Trophoblast cell (in vitro differentiated cells and primary cell): ENCODE results near the gene ITGB8. TPM values are rescaled to one million over a fixed set of nuclear protein-coding genes. Genes with fewer than 3 reads are reported as not detected.

Source experiments
- DNase-seq, 2 donors: peaks; one replicate each; pipeline ENCODE4 v3.0.0-alpha.2; 2016
- H2AFZ ChIP-seq: 2 replicates; pipeline ENCODE4 v1.6.1; 2013; ENCODE audit warnings: low read length, moderate library complexity, mild to moderate bottlenecking; ENCODE audit not compliant: insufficient read depth, poor library complexity
- H2AK5ac ChIP-seq: 2 replicates; pipeline ENCODE4 v1.6.1; 2013; ENCODE audit warnings: mild to moderate bottlenecking, low read length
- H2BK120ac ChIP-seq: 2 replicates; pipeline ENCODE4 v1.6.1; 2013; ENCODE audit warnings: low read length, mild to moderate bottlenecking, moderate library complexity; ENCODE audit not compliant: insufficient read depth, poor library complexity
- H2BK12ac ChIP-seq: 2 replicates; pipeline ENCODE4 v1.6.1; 2013; ENCODE audit warnings: mild to moderate bottlenecking, low read length, moderate library complexity
- H2BK5ac ChIP-seq: 2 replicates; pipeline ENCODE4 v1.6.1; 2013; ENCODE audit warnings: low read length, low read depth, moderate library complexity, mild to moderate bottlenecking; ENCODE audit not compliant: poor library complexity
- H3K14ac ChIP-seq: 2 replicates; pipeline ENCODE4 v1.6.1; 2013; ENCODE audit warnings: mild to moderate bottlenecking, low read length
- H3K18ac ChIP-seq: 2 replicates; pipeline ENCODE4 v1.6.1; 2013; ENCODE audit warnings: mild to moderate bottlenecking, low read length
- H3K23ac ChIP-seq: 2 replicates; pipeline ENCODE4 v1.6.1; 2013; ENCODE audit warnings: low read length
- H3K27ac ChIP-seq: 2 replicates; pipeline ENCODE4 v1.5.1; 2013; ENCODE audit warnings: low read depth, mild to moderate bottlenecking, inconsistent platforms, low read length, moderate library complexity
- H3K27me3 ChIP-seq: 2 replicates; pipeline ENCODE4 v1.6.1; 2013; ENCODE audit warnings: inconsistent platforms, mild to moderate bottlenecking, low read length, moderate library complexity; ENCODE audit not compliant: insufficient read depth
- H3K36me3 ChIP-seq, 2 experiments: 1 replicate in 1 of 2; 2 replicates in 1 of 2; pipeline ENCODE4 v1.6.1; 2013; ENCODE audit warnings: low read length in 2 of 2, mild to moderate bottlenecking in 2 of 2, moderate library complexity in 1 of 2; ENCODE audit not compliant: insufficient read depth in 2 of 2, control insufficient read depth in 1 of 2
- H3K4ac ChIP-seq: 2 replicates; pipeline ENCODE4 v1.6.1; 2013; ENCODE audit warnings: low read depth, mild to moderate bottlenecking, low read length, moderate library complexity
- H3K4me1 ChIP-seq, 2 experiments: 1 replicate in 1 of 2; 2 replicates in 1 of 2; pipeline ENCODE4 v1.6.1; 2013; ENCODE audit warnings: low read length in 2 of 2, mild to moderate bottlenecking in 2 of 2, moderate library complexity in 1 of 2; ENCODE audit not compliant: insufficient read depth in 2 of 2, control insufficient read depth in 1 of 2
- H3K4me2 ChIP-seq: 2 replicates; pipeline ENCODE4 v1.6.1; 2013; ENCODE audit warnings: inconsistent platforms, mild to moderate bottlenecking, low read length, moderate library complexity
- H3K4me3 ChIP-seq: 2 replicates; pipeline ENCODE4 v1.5.1; 2013; ENCODE audit warnings: mild to moderate bottlenecking, low read depth, low read length, inconsistent platforms
- H3K79me1 ChIP-seq: one replicate; pipeline ENCODE4 v1.6.1; 2013; ENCODE audit warnings: low read length
- H3K79me2 ChIP-seq: 2 replicates; pipeline ENCODE4 v1.6.1; 2013; ENCODE audit warnings: low read length, mild to moderate bottlenecking; ENCODE audit not compliant: control insufficient read depth, insufficient read depth, poor library complexity
- H3K9ac ChIP-seq: 2 replicates; pipeline ENCODE4 v1.6.1; 2013; ENCODE audit warnings: mild to moderate bottlenecking, low read length
- H3K9me3 ChIP-seq: 2 replicates; pipeline ENCODE4 v1.6.1; 2013; ENCODE audit warnings: low read depth, mild to moderate bottlenecking, control low read depth, inconsistent platforms, low read length; ENCODE audit not compliant: insufficient read depth
- H4K12ac ChIP-seq: 2 replicates; pipeline ENCODE4 v1.6.1; 2013; ENCODE audit warnings: low read depth, mild to moderate bottlenecking, low read length, moderate library complexity
- H4K8ac ChIP-seq: 2 replicates; pipeline ENCODE4 v1.6.1; 2013; ENCODE audit warnings: low read depth, mild to moderate bottlenecking, low read length, moderate library complexity
- H4K91ac ChIP-seq: one replicate; pipeline ENCODE4 v1.6.1; 2013; ENCODE audit warnings: low read depth, mild to moderate bottlenecking, low read length, moderate library complexity
- WGBS: extraction: QIAGEN DNeasy Blood & Tissue Kit; methylation state at CpG from one replicate; pipeline ENCODE4 v1.1.7; 2013; ENCODE audit warnings: missing lambda C conversion rate; ENCODE audit not compliant: insufficient read length, insufficient coverage; ENCODE audit errors: extremely low coverage; 5-methylcytosine and 5-hydroxymethylcytosine counted together
- polyA plus RNA-seq: library from polyadenylated mRNA; stranded (reverse); fragments of 200-250 nt; gene quantifications from 2 replicates; pipeline ENCODE4 v1.2.3, GENCODE V29; 2013

ITGB8 gene
- polyA plus RNA-seq: 0.53 and 0.61 TPM in 2 replicates

GRCh38 chr7:20330239-20330927, at the start of gene ITGB8:
TSS of gene ITGB8 (plus strand) at chr7:20330900. CDS start at chr7:20331807, 907 bp downstream.
- Histone ChIP-seq H2BK12ac (peak within 1 kb of the TSS; percentile 29), H3K4me1 (peaks cover 2 to 10% of the 10 kb centered on the region in 2 experiments), H3K27ac (peak within 1 kb of the TSS; percentile 94), H2BK5ac (peak within 1 kb of the TSS; percentile 63), H3K9ac (peak within 1 kb of the TSS; percentile 88), H4K91ac (peak within 1 kb of the TSS; percentile 89), H4K12ac (peak within 1 kb of the TSS; percentile 84), H3K18ac (peak within 1 kb of the TSS; percentile 78), H3K79me2 (peaks cover 6% of the 10 kb centered on the region), H3K36me3 (no peaks in the 10 kb centered on the region), H2BK120ac (peak within 1 kb of the TSS; percentile 45), H2AFZ (peak within 1 kb of the TSS; percentile 82), H4K8ac (peak within 1 kb of the TSS; percentile 77), H3K9me3 (no peaks in the 10 kb centered on the region), H3K79me1 (peaks cover 18% of the 10 kb centered on the region), H3K23ac (peak within 1 kb of the TSS; percentile 15), H3K4ac (peak within 1 kb of the TSS; percentile 40), H3K27me3 (no peaks in the 10 kb centered on the region), H3K4me3 (peak within 1 kb of the TSS; percentile 81), H2AK5ac (no peak within 1 kb of the TSS), H3K14ac (peak within 1 kb of the TSS; percentile 78), H3K4me2 (peak within 1 kb of the TSS; percentile 82)
- DNase-seq: peak; percentile 93 to 95
- no CpG with 5 or more reads among the region's 50 CpGs for WGBS

- Histone ChIP-seq H3K4me3 (no peak overlapping the region), H3K4me2 (no peak overlapping the region), H2BK5ac (no peak overlapping the region), H3K79me1 (no peaks in the 10 kb centered on the region), H3K23ac (no peak overlapping the region), H3K4ac (no peak overlapping the region), H2BK12ac (no peak overlapping the region), H3K9me3 (no peaks in the 10 kb centered on the region), H3K79me2 (no peaks in the 10 kb centered on the region), H3K9ac (no peak overlapping the region), H2AFZ (no peak overlapping the region), H3K18ac (no peak overlapping the region), H3K27ac (no peak overlapping the region), H3K27me3 (no peaks in the 10 kb centered on the region), H2AK5ac (no peak overlapping the region), H4K91ac (no peak overlapping the region), H4K8ac (no peak overlapping the region), H2BK120ac (no peak overlapping the region), H3K4me1 (no peaks in the 10 kb centered on the region), H3K14ac (no peak overlapping the region), H4K12ac (no peak overlapping the region), H3K36me3 (no peaks in the 10 kb centered on the region)
- WGBS: no CpG with 5 or more reads among the region's 1 CpG
- no peak for DNase-seq
These were observed 47.7 kb upstream of the ITGB8 start for GRCh38 chr7:20282959-20283358.

- H2AFZ ChIP-seq: no peak overlapping the region
- H2BK12ac ChIP-seq: no peak overlapping the region
- no peak overlapping the region for H3K23ac ChIP-seq
- no peak overlapping the region for H3K4ac ChIP-seq
- H4K91ac ChIP-seq: no peak overlapping the region
- H3K9me3 ChIP-seq: no peaks in the 10 kb centered on the region
- H3K18ac ChIP-seq: no peak overlapping the region
- no peaks in the 10 kb centered on the region for H3K79me2 ChIP-seq
- H3K79me1 ChIP-seq: no peaks in the 10 kb centered on the region
- no peak overlapping the region for H3K14ac ChIP-seq
- H2BK120ac ChIP-seq: no peak overlapping the region
- H3K4me2 ChIP-seq: no peak overlapping the region
- no peak overlapping the region for H2AK5ac ChIP-seq
- H2BK5ac ChIP-seq: no peak overlapping the region
- no peak overlapping the region for H4K12ac ChIP-seq
- H4K8ac ChIP-seq: no peak overlapping the region
- WGBS: no CpG with 5 or more reads among the region's 2 CpGs
- H3K4me1 ChIP-seq: no peaks in the 10 kb centered on the region
- H3K36me3 ChIP-seq: no peaks in the 10 kb centered on the region
- no peak overlapping the region for H3K4me3 ChIP-seq
- no peaks in the 10 kb centered on the region for H3K27me3 ChIP-seq
- no peak overlapping the region for H3K9ac ChIP-seq
- no peak overlapping the region for H3K27ac ChIP-seq
- DNase-seq: no peak
These were observed 47.3 kb upstream of the ITGB8 start for GRCh38 chr7:20283385-20283784.

- Histone ChIP-seq H2AFZ (no peak overlapping the region), H3K9ac (no peak overlapping the region), H2BK120ac (no peak overlapping the region), H3K4ac (no peak overlapping the region), H3K27ac (no peak overlapping the region), H2BK12ac (no peak overlapping the region), H4K8ac (no peak overlapping the region), H4K91ac (no peak overlapping the region), H3K4me3 (no peak overlapping the region), H3K9me3 (no peaks in the 10 kb centered on the region), H3K14ac (no peak overlapping the region), H3K27me3 (no peaks in the 10 kb centered on the region), H3K36me3 (no peaks in the 10 kb centered on the region), H2AK5ac (no peak overlapping the region), H3K23ac (no peak overlapping the region), H3K4me1 (no peaks in the 10 kb centered on the region), H2BK5ac (no peak overlapping the region), H4K12ac (no peak overlapping the region), H3K79me2 (no peaks in the 10 kb centered on the region), H3K79me1 (no peaks in the 10 kb centered on the region), H3K18ac (no peak overlapping the region), H3K4me2 (no peak overlapping the region)
- no CpG with 5 or more reads among the region's 3 CpGs for WGBS
- DNase-seq: no peak
These were observed 46.5 kb upstream of the ITGB8 start for GRCh38 chr7:20284003-20284770.
